ENCODE results near the gene FAF1.

DNA sequence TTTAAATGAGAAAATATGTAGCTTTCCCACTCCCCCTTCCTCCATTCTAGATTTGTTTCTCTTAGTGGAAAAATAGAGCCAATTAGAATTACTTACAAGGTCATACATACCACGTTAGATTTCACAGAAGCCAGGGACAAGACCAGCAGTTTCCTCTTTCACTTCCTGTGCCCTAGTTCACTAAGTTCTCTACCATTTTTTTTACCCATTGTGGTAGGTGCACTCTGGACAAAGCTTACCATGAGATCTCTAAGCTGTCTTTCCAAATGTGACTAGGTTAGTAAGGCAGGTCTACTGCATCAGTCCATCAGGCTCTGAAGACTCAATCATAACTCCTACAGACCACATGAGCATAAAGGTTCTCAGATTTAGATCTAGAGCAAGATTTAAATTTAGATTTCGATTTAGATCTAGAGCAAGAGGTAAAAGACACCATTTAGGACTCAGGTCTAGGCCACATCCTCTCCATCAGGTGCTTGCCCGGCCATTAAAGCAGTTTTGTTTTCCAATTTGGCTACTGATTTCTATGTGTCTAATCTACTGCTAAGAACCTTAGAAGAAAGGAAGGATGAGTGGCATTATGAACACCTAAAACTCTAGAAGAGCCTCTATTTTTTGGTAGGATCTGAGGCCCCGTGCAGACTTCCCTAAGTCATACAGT is 235.3 kb downstream of the FAF1 start:
- TF ChIP-seq GATA3 (IDR thresholded peaks at IDR 0.05; ENCODE audit: low read depth, low read length) (no peak), GATA2 (IDR thresholded peaks at IDR 0.05; ENCODE audit: low read depth, low read length) (no peak)

Measured in SH-SY5Y (cell line).